Measurements from ENCODE around the gene YWHAB. TPM values are rescaled to one million over a fixed set of nuclear protein-coding genes. Genes with fewer than 3 reads are reported as not detected.

YWHAB gene
- total and polyA plus RNA-seq, 2 donors: 107 to 109 TPM

- H3K36me3 ChIP-seq (ENCODE audit: control insufficient read depth in 2 of 2, insufficient read depth in 2 of 2, low read length in 1 of 2): peaks cover 60 to 80% of the 10 kb centered on the region in 2 donors
Measured at GRCh38 chr20:44948513-44948912, 63.0 kb downstream of the YWHAB start.

GRCh38 chr20:44950368-44950767, 64.9 kb downstream of the YWHAB start:
- peaks cover 75 to 92% of the 10 kb centered on the region in 2 donors for H3K36me3 ChIP-seq (ENCODE audit: control insufficient read depth in 2 of 2, insufficient read depth in 2 of 2, low read length in 1 of 2)
- H3K9me3 ChIP-seq (ENCODE audit: control insufficient read depth in 2 of 2, insufficient read depth in 1 of 2, low read length in 1 of 2): no peaks in the 10 kb centered on the region

More at GRCh38 chr20:44948513-44948912, 63.0 kb downstream of the YWHAB start:
- Histone ChIP-seq H3K27ac (ENCODE audit: low read depth in 1 of 2, low read length in 1 of 2) (no peak overlapping the region), H3K9me3 (ENCODE audit: control insufficient read depth in 2 of 2, insufficient read depth in 1 of 2, low read length in 1 of 2) (no peaks in the 10 kb centered on the region), H3K4me1 (ENCODE audit: control insufficient read depth in 2 of 2, insufficient read depth in 2 of 2, low read length in 2 of 2) (no peaks in the 10 kb centered on the region), H3K27me3 (ENCODE audit: control insufficient read depth in 2 of 2, insufficient read depth in 1 of 2, low read length in 1 of 2) (no peaks in the 10 kb centered on the region), H3K4me3 (ENCODE audit: low read length in 2 of 2) (no peak overlapping the region)
- 97% methylated on average over 2 of the region's 2 CpGs for WGBS
- no peak for DNase-seq (ENCODE audit: low read depth in 6 of 9, low spot score in 9 of 9)

GRCh38 chr20:44952731-44953130, 67.2 kb downstream of the YWHAB start:
- H3K27me3 ChIP-seq (ENCODE audit: control insufficient read depth in 2 of 2, insufficient read depth in 1 of 2, low read length in 1 of 2): no peaks in the 10 kb centered on the region
- H3K36me3 ChIP-seq (ENCODE audit: control insufficient read depth in 2 of 2, insufficient read depth in 2 of 2, low read length in 1 of 2): peaks cover 76 to 87% of the 10 kb centered on the region in 2 donors
- no peak overlapping the region for H3K27ac ChIP-seq (ENCODE audit: low read depth in 1 of 2, low read length in 1 of 2)
- no peak overlapping the region for H3K4me3 ChIP-seq (ENCODE audit: low read length in 2 of 2)
- H3K9me3 ChIP-seq (ENCODE audit: control insufficient read depth in 2 of 2, insufficient read depth in 1 of 2, low read length in 1 of 2): no peaks in the 10 kb centered on the region
- DNase-seq (ENCODE audit: low read depth in 6 of 9, low spot score in 9 of 9): no peak
- 100% methylated on average over 1 of the region's 1 CpG for WGBS
- H3K4me1 ChIP-seq (ENCODE audit: control insufficient read depth in 2 of 2, insufficient read depth in 2 of 2, low read length in 2 of 2): no peaks in the 10 kb centered on the region

More at GRCh38 chr20:44950368-44950767, 64.9 kb downstream of the YWHAB start:
- 96% methylated on average over 1 of the region's 1 CpG for WGBS
- H3K27me3 ChIP-seq (ENCODE audit: control insufficient read depth in 2 of 2, insufficient read depth in 1 of 2, low read length in 1 of 2): no peaks in the 10 kb centered on the region
- no peak overlapping the region for H3K27ac ChIP-seq (ENCODE audit: low read depth in 1 of 2, low read length in 1 of 2)
- no peak overlapping the region for H3K4me3 ChIP-seq (ENCODE audit: low read length in 2 of 2)
- DNase-seq (ENCODE audit: low read depth in 6 of 9, low spot score in 9 of 9): no peak
- no peaks in the 10 kb centered on the region for H3K4me1 ChIP-seq (ENCODE audit: control insufficient read depth in 2 of 2, insufficient read depth in 2 of 2, low read length in 2 of 2)

- Histone ChIP-seq H3K4me3 (ENCODE audit: low read length in 2 of 2) (no peak overlapping the region), H3K27ac (ENCODE audit: low read depth in 1 of 2, low read length in 1 of 2) (no peak overlapping the region), H3K27me3 (ENCODE audit: control insufficient read depth in 2 of 2, insufficient read depth in 1 of 2, low read length in 1 of 2) (no peaks in the 10 kb centered on the region), H3K36me3 (ENCODE audit: control insufficient read depth in 2 of 2, insufficient read depth in 2 of 2, low read length in 1 of 2) (peaks cover 70 to 77% of the 10 kb centered on the region in 2 donors), H3K9me3 (ENCODE audit: control insufficient read depth in 2 of 2, insufficient read depth in 1 of 2, low read length in 1 of 2) (no peaks in the 10 kb centered on the region), H3K4me1 (ENCODE audit: control insufficient read depth in 2 of 2, insufficient read depth in 2 of 2, low read length in 2 of 2) (peaks cover 7 to 10% of the 10 kb centered on the region in 2 donors)
- 98% methylated on average over 5 of the region's 5 CpGs for WGBS
- DNase-seq (ENCODE audit: low read depth in 6 of 9, low spot score in 9 of 9): no peak
Measured at GRCh38 chr20:44954211-44954610, 68.7 kb downstream of the YWHAB start.

GRCh38 chr20:44955270-44955669, 69.8 kb downstream of the YWHAB start:
- H3K9me3 ChIP-seq (ENCODE audit: control insufficient read depth in 2 of 2, insufficient read depth in 1 of 2, low read length in 1 of 2): no peaks in the 10 kb centered on the region
- WGBS: 97% methylated on average over 4 of the region's 4 CpGs
- peaks cover 65 to 69% of the 10 kb centered on the region in 2 donors for H3K36me3 ChIP-seq (ENCODE audit: control insufficient read depth in 2 of 2, insufficient read depth in 2 of 2, low read length in 1 of 2)
- no peaks in the 10 kb centered on the region for H3K27me3 ChIP-seq (ENCODE audit: control insufficient read depth in 2 of 2, insufficient read depth in 1 of 2, low read length in 1 of 2)
- no peak overlapping the region for H3K27ac ChIP-seq (ENCODE audit: low read depth in 1 of 2, low read length in 1 of 2)
- peaks cover 10 to 15% of the 10 kb centered on the region in 2 donors for H3K4me1 ChIP-seq (ENCODE audit: control insufficient read depth in 2 of 2, insufficient read depth in 2 of 2, low read length in 2 of 2)
- H3K4me3 ChIP-seq (ENCODE audit: low read length in 2 of 2): no peak overlapping the region
- no peak for DNase-seq (ENCODE audit: low read depth in 6 of 9, low spot score in 9 of 9)

- H3K27ac ChIP-seq (ENCODE audit: low read depth in 1 of 2, low read length in 1 of 2): no peak overlapping the region
- no peak for DNase-seq (ENCODE audit: low read depth in 6 of 9, low spot score in 9 of 9)
- WGBS: 94% methylated on average over 3 of the region's 3 CpGs
- no peaks in the 10 kb centered on the region for H3K9me3 ChIP-seq (ENCODE audit: control insufficient read depth in 2 of 2, insufficient read depth in 1 of 2, low read length in 1 of 2)
- no peak overlapping the region for H3K4me3 ChIP-seq (ENCODE audit: low read length in 2 of 2)
- H3K4me1 ChIP-seq (ENCODE audit: control insufficient read depth in 2 of 2, insufficient read depth in 2 of 2, low read length in 2 of 2): peaks cover 14 to 20% of the 10 kb centered on the region in 2 donors
- peaks cover 54 to 57% of the 10 kb centered on the region in 2 donors for H3K36me3 ChIP-seq (ENCODE audit: control insufficient read depth in 2 of 2, insufficient read depth in 2 of 2, low read length in 1 of 2)
- no peaks in the 10 kb centered on the region for H3K27me3 ChIP-seq (ENCODE audit: control insufficient read depth in 2 of 2, insufficient read depth in 1 of 2, low read length in 1 of 2)
Measured at GRCh38 chr20:44956410-44956809, 70.9 kb downstream of the YWHAB start.

Other genes starting within 250 kb of the YWHAB start
- 296 TPM for gene ADA, start 234.0 kb upstream of the YWHAB start, total RNA-seq
- gene ADA, start 234.0 kb upstream of the YWHAB start, polyA plus RNA-seq: 61.1 TPM
- gene CCN5, start 170.3 kb upstream of the YWHAB start, total RNA-seq: 0.05 TPM
- gene CCN5, start 170.3 kb upstream of the YWHAB start, polyA plus RNA-seq: 3.5 TPM
- 0.05 TPM for gene KCNK15, start 139.8 kb upstream of the YWHAB start, total RNA-seq
- 0.16 TPM for gene KCNK15, start 139.8 kb upstream of the YWHAB start, polyA plus RNA-seq
- gene RIMS4, start 75.2 kb upstream of the YWHAB start, total RNA-seq: 0.14 TPM
- 0.21 TPM for gene RIMS4, start 75.2 kb upstream of the YWHAB start, polyA plus RNA-seq
- gene PABPC1L, start 24.4 kb downstream of the YWHAB start, total RNA-seq: 7.2 TPM
- gene PABPC1L, start 24.4 kb downstream of the YWHAB start, polyA plus RNA-seq: 131 TPM
- gene TOMM34, start 74.7 kb downstream of the YWHAB start, total RNA-seq: 16.8 TPM
- 20.0 TPM for gene TOMM34, start 74.7 kb downstream of the YWHAB start, polyA plus RNA-seq
- gene STK4, start 80.8 kb downstream of the YWHAB start, total RNA-seq: 45.5 TPM
- gene STK4, start 80.8 kb downstream of the YWHAB start, polyA plus RNA-seq: 35.0 TPM
- gene KCNS1, start 215.4 kb downstream of the YWHAB start, total RNA-seq: 0.14 TPM
- gene KCNS1, start 215.4 kb downstream of the YWHAB start, polyA plus RNA-seq: 0.34 TPM
- 0.52 TPM for gene WFDC5, start 229.5 kb downstream of the YWHAB start, total RNA-seq
- gene WFDC5, start 229.5 kb downstream of the YWHAB start, polyA plus RNA-seq: 6.1 TPM
- 1.0 TPM for gene WFDC12, start 238.8 kb downstream of the YWHAB start, total RNA-seq
- 6.8 TPM for gene WFDC12, start 238.8 kb downstream of the YWHAB start, polyA plus RNA-seq